ENCODE measurements around the gene EXOC2. TPM values are rescaled to one million over a fixed set of nuclear protein-coding genes. Genes with fewer than 3 reads are reported as not detected.

EXOC2 gene
- total and polyA plus RNA-seq, 2 of the 13 experiments (the other 11 are each of a cell fraction or from before 2014, with no cell fraction given), result 12.6 to 22.9 TPM

GRCh38 chr6:722077-722524 lies 29.2 kb upstream of the EXOC2 start (continued):
- TF ChIP-seq ZMYM4 (CRISPR knock-in tag; IDR thresholded peaks at IDR 0.05), result no peak
- 0 out of 2 replicates have a peak, but pooled peaks have one; percentile 28 for TF ChIP-seq ZBTB25 (CRISPR knock-in tag; IDR thresholded peaks at IDR 0.05)
- TF ChIP-seq ZNF12 (CRISPR knock-in tag; IDR thresholded peaks at IDR 0.05), result no peak
- no peak for TF ChIP-seq TGIF2 (CRISPR knock-in tag; IDR thresholded peaks at IDR 0.05)
- 0 out of 2 replicates have a peak, but pooled peaks have one; percentile 52 for TF ChIP-seq SP140L (CRISPR knock-in tag; IDR thresholded peaks at IDR 0.05; ENCODE audit: borderline replicate concordance)
- TF ChIP-seq, protein P1, sequence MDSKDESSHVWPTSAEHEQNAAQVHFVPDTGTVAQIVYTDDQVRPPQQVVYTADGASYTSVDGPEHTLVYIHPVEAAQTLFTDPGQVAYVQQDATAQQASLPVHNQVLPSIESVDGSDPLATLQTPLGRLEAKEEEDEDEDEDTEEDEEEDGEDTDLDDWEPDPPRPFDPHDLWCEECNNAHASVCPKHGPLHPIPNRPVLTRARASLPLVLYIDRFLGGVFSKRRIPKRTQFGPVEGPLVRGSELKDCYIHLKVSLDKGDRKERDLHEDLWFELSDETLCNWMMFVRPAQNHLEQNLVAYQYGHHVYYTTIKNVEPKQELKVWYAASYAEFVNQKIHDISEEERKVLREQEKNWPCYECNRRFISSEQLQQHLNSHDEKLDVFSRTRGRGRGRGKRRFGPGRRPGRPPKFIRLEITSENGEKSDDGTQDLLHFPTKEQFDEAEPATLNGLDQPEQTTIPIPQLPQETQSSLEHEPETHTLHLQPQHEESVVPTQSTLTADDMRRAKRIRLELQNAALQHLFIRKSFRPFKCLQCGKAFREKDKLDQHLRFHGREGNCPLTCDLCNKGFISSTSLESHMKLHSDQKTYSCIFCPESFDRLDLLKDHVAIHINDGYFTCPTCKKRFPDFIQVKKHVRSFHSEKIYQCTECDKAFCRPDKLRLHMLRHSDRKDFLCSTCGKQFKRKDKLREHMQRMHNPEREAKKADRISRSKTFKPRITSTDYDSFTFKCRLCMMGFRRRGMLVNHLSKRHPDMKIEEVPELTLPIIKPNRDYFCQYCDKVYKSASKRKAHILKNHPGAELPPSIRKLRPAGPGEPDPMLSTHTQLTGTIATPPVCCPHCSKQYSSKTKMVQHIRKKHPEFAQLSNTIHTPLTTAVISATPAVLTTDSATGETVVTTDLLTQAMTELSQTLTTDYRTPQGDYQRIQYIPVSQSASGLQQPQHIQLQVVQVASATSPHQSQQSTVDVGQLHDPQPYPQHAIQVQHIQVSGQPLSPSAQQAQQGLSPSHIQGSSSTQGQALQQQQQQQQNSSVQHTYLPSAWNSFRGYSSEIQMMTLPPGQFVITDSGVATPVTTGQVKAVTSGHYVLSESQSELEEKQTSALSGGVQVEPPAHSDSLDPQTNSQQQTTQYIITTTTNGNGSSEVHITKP (CRISPR knock-in tag; IDR thresholded peaks at IDR 0.05; ENCODE audit: low read depth), result no peak
- no peak for TF ChIP-seq DMAP1 (CRISPR knock-in tag; IDR thresholded peaks at IDR 0.05)
- TF ChIP-seq ZBTB8A (CRISPR knock-in tag; IDR thresholded peaks at IDR 0.05; ENCODE audit: borderline replicate concordance, low read depth), result no peak
- TF ChIP-seq, protein P2, sequence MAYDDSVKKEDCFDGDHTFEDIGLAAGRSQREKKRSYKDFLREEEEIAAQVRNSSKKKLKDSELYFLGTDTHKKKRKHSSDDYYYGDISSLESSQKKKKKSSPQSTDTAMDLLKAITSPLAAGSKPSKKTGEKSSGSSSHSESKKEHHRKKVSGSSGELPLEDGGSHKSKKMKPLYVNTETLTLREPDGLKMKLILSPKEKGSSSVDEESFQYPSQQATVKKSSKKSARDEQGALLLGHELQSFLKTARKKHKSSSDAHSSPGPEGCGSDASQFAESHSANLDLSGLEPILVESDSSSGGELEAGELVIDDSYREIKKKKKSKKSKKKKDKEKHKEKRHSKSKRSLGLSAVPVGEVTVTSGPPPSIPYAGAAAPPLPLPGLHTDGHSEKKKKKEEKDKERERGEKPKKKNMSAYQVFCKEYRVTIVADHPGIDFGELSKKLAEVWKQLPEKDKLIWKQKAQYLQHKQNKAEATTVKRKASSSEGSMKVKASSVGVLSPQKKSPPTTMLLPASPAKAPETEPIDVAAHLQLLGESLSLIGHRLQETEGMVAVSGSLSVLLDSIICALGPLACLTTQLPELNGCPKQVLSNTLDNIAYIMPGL (CRISPR knock-in tag; IDR thresholded peaks at IDR 0.05; ENCODE audit: borderline replicate concordance in 1 of 2, low read depth in 1 of 2), result 0 out of 4 replicates have a peak, but pooled peaks of 1 of the 2 experiments have one; percentile 34
- TF ChIP-seq JUNB (CRISPR knock-in tag; IDR thresholded peaks at IDR 0.05; ENCODE audit: borderline replicate concordance), result no peak
- no peak for TF ChIP-seq ARID4A (CRISPR knock-in tag; IDR thresholded peaks at IDR 0.05; ENCODE audit: borderline replicate concordance)
- no peak for TF ChIP-seq ZNF160 (CRISPR knock-in tag; IDR thresholded peaks at IDR 0.05)
- no peak for TF ChIP-seq ZNF562 (CRISPR knock-in tag; IDR thresholded peaks at IDR 0.05; ENCODE audit: borderline replicate concordance)
- TF ChIP-seq FOSL1 (CRISPR knock-in tag; IDR thresholded peaks at IDR 0.05; ENCODE audit: borderline replicate concordance), result no peak
- no peak for TF ChIP-seq PCBP2 (optimal IDR thresholded peaks at IDR 0.05; ENCODE audit: low read depth, low read length, poor library complexity, severe bottlenecking)
- no peak for TF ChIP-seq SRY (CRISPR knock-in tag; IDR thresholded peaks at IDR 0.05)
- TF ChIP-seq, protein P3, sequence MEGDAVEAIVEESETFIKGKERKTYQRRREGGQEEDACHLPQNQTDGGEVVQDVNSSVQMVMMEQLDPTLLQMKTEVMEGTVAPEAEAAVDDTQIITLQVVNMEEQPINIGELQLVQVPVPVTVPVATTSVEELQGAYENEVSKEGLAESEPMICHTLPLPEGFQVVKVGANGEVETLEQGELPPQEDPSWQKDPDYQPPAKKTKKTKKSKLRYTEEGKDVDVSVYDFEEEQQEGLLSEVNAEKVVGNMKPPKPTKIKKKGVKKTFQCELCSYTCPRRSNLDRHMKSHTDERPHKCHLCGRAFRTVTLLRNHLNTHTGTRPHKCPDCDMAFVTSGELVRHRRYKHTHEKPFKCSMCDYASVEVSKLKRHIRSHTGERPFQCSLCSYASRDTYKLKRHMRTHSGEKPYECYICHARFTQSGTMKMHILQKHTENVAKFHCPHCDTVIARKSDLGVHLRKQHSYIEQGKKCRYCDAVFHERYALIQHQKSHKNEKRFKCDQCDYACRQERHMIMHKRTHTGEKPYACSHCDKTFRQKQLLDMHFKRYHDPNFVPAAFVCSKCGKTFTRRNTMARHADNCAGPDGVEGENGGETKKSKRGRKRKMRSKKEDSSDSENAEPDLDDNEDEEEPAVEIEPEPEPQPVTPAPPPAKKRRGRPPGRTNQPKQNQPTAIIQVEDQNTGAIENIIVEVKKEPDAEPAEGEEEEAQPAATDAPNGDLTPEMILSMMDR (CRISPR knock-in tag; IDR thresholded peaks at IDR 0.05), result peak; percentile 85

All from HepG2 (cell line).